CD14-positive monocyte (primary cell): Measurements from ENCODE around the gene MLLT3. TPM values are rescaled to one million over a fixed set of nuclear protein-coding genes. Genes with fewer than 3 reads are reported as not detected.

ENCODE experiments used
- DNase-seq, 3 donors: peaks; one replicate each; pipeline ENCODE4 v3.0.0-alpha.2; 2011 to 2022
- H2AFZ ChIP-seq: 2 replicates; pipeline ENCODE4 v1.6.0; 2012; ENCODE audit warnings: mild to moderate bottlenecking, low read depth, low read length, inconsistent platforms; ENCODE audit not compliant: insufficient read depth, poor library complexity, severe bottlenecking
- H3K27ac ChIP-seq, 2 donors: 1 replicate in 1 of 2; 2 replicates in 1 of 2; pipeline ENCODE4 v1.5.1; 2012 to 2013; ENCODE audit warnings: low read length in 2 of 2, control low read depth in 1 of 2, inconsistent platforms in 1 of 2, low read depth in 1 of 2, mild to moderate bottlenecking in 1 of 2
- H3K27me3 ChIP-seq, 2 donors: one replicate each; pipeline versions ENCODE4 v1.6.0 to v1.6.1; 2011 to 2013; ENCODE audit warnings: low read length in 2 of 2; ENCODE audit not compliant: control insufficient read depth in 2 of 2, insufficient read depth in 2 of 2
- H3K36me3 ChIP-seq, 2 donors: replicated peaks in 1 of 2; 1 replicate in 1 of 2; 2 replicates in 1 of 2; pipeline versions ENCODE4 v1.5.1 to v1.6.1; 2012 to 2013; ENCODE audit warnings: low read length in 2 of 2, control low read depth in 1 of 2, inconsistent platforms in 1 of 2, mild to moderate bottlenecking in 1 of 2; ENCODE audit not compliant: insufficient read depth in 2 of 2, control insufficient read depth in 1 of 2
- H3K4me1 ChIP-seq, 2 donors: 1 replicate in 1 of 2; 2 replicates in 1 of 2; pipeline versions ENCODE4 v1.5.1 to v1.6.1; 2012 to 2013; ENCODE audit warnings: low read length in 2 of 2, control low read depth in 1 of 2, inconsistent platforms in 1 of 2, mild to moderate bottlenecking in 1 of 2, moderate library complexity in 1 of 2; ENCODE audit not compliant: insufficient read depth in 2 of 2, control insufficient read depth in 1 of 2
- H3K4me2 ChIP-seq: replicated peaks from 2 replicates; pipeline ENCODE3; 2012; ENCODE audit warnings: low read length, moderate library complexity, mild to moderate bottlenecking; ENCODE audit not compliant: poor library complexity, severe bottlenecking; ENCODE audit errors: extremely low read depth
- H3K4me3 ChIP-seq, 3 experiments: fragments of 200-600 bp in 1 of 3; sonication (generic) in 1 of 3; replicated peaks in 1 of 3; 1 replicate in 2 of 3; 2 replicates in 1 of 3; pipeline ENCODE4 v1.5.1; 2011 to 2013; ENCODE audit warnings: low read length in 3 of 3, mild to moderate bottlenecking in 3 of 3, control low read depth in 2 of 3, low read depth in 2 of 3, inconsistent platforms in 1 of 3, moderate library complexity in 1 of 3
- H3K79me2 ChIP-seq: 2 replicates; pipeline ENCODE4 v1.6.0; 2012; ENCODE audit warnings: mild to moderate bottlenecking, control low read depth, inconsistent platforms, low read length, moderate library complexity; ENCODE audit not compliant: insufficient read depth
- H3K9ac ChIP-seq: 2 replicates; pipeline ENCODE4 v1.6.0; 2017; ENCODE audit warnings: low read length, mild to moderate bottlenecking; ENCODE audit not compliant: insufficient read depth, poor library complexity, severe bottlenecking
- H3K9me3 ChIP-seq, 2 donors: replicated peaks in 1 of 2; 1 replicate in 1 of 2; 2 replicates in 1 of 2; pipeline versions ENCODE4 v1.5.1 to v1.6.1; 2012 to 2013; ENCODE audit warnings: low read length in 2 of 2, control low read depth in 1 of 2; ENCODE audit not compliant: control insufficient read depth in 1 of 2, insufficient read depth in 1 of 2
- H4K20me1 ChIP-seq: 2 replicates; pipeline ENCODE4 v1.6.0; 2012; ENCODE audit warnings: mild to moderate bottlenecking, low read length, control low read depth, moderate library complexity; ENCODE audit not compliant: insufficient read depth
- H3K27ac Mint-ChIP-seq, 7 donors: one replicate each; pipeline ENCODE4 v1.8.0; 2020; ENCODE audit warnings: mild to moderate bottlenecking in 7 of 7, mixed read lengths in 7 of 7, moderate library complexity in 6 of 7, inconsistent platforms in 2 of 7
- H3K27me3 Mint-ChIP-seq, 3 donors: one replicate each; pipeline ENCODE4 v1.8.0; 2021 to 2022; ENCODE audit warnings: low read depth in 3 of 3, mild to moderate bottlenecking in 3 of 3, mixed read lengths in 3 of 3, moderate library complexity in 3 of 3, inconsistent platforms in 1 of 3
- H3K36me3 Mint-ChIP-seq, 2 donors: one replicate each; pipeline ENCODE4 v1.8.0; 2020; ENCODE audit warnings: mixed read lengths in 2 of 2, inconsistent platforms in 1 of 2, mild to moderate bottlenecking in 1 of 2
- H3K4me1 Mint-ChIP-seq: one replicate; pipeline ENCODE4 v1.8.0; 2020; ENCODE audit warnings: mild to moderate bottlenecking, mixed read lengths
- H3K4me3 Mint-ChIP-seq, 2 donors: one replicate each; pipeline ENCODE4 v1.8.0; 2020; ENCODE audit warnings: mild to moderate bottlenecking in 2 of 2, mixed read lengths in 2 of 2, moderate library complexity in 1 of 2
- H3K9me3 Mint-ChIP-seq, 7 donors: one replicate each; pipeline ENCODE4 v1.8.0; 2020 to 2022; ENCODE audit warnings: mixed read lengths in 7 of 7, mild to moderate bottlenecking in 6 of 7, moderate library complexity in 6 of 7, inconsistent platforms in 2 of 7
- WGBS: methylation state at CpG from one replicate; pipeline ENCODE4 v1.1.5; 2013; ENCODE audit warnings: missing lambda C conversion rate; ENCODE audit not compliant: insufficient coverage; 5-methylcytosine and 5-hydroxymethylcytosine counted together
- intact Hi-C, 2 donors: fragments of 100-400 bp; cut with micrococcal nuclease; formaldehyde crosslinking; loops; one replicate each; pipeline versions ENCODE4 v1.15.0 to v1.15.1; 2023
- polyA plus RNA-seq, 3 donors: library from polyadenylated mRNA; depleted of rRNA in 1 of 3; unstranded in 2 of 3; stranded (reverse) in 1 of 3; fragments of 300-500 nt in 2 of 3; fragments of >200 nt in 1 of 3; fragmentation: Illumina TruSeq in 2 of 3; gene quantifications; 1 replicate in 2 of 3; 2 replicates in 1 of 3; pipeline ENCODE4 v1.2.3, GENCODE V29; 2012 to 2021
- TF ChIP-seq, protein P1 (sequence below): fragments of 200-600 bp; IDR thresholded peaks from one replicate; pipeline ENCODE4 v1.8.0; 2022; ENCODE audit warnings: antibody characterized with exemption, mild to moderate bottlenecking

Gene MLLT3
- polyA plus RNA-seq, 3 donors, result 0.81 to 2.3 (median 1.5) TPM

DNA sequence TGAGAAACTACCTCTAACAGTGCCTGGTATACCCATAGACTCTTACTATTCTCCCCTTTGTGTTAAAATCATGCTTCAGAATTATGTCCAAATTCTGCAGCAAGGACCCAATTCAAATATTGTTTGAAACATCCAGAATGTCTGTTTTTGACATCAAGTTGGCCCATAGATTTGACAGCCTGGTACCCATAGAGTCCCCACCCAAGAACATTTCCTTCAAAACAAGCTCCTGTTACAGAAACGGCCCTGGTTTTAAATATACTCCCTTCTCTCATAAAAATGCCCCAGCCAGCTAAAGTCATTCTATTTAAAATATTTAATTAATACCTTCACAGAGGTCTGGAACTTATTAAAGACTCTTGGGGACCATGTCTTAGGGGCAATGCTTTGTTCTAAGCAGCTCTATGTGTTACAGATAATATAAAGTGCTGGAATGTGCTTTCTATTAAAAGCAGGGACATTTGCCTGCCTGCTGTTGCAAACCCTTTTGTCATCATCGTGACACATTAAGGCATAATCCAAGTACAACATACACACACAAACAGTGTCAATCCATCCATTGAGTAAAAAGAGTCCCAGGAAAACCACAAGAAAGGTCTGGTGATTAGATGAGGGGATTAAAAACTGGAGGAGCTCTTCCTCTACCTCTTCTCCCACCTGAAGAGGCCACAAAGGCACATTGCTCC, 321.7 kb downstream of the MLLT3 start:
- Histone ChIP-seq H3K27me3 (peaks cover 0 to 2% of the 10 kb centered on the region in 2 donors), H3K4me2 (no peak overlapping the region), H3K9me3 (no peaks in the 10 kb centered on the region), H4K20me1 (no peaks in the 10 kb centered on the region), H3K79me2 (no peaks in the 10 kb centered on the region), H2AFZ (no peak overlapping the region), H3K4me1 (no peaks in the 10 kb centered on the region), H3K36me3 (no peaks in the 10 kb centered on the region), H3K9ac (no peak overlapping the region), H3K4me3 (no peak overlapping the region), H3K27ac (no peak overlapping the region)
- no peak overlapping the region for H3K4me3 Mint-ChIP-seq
- H3K36me3 Mint-ChIP-seq, result no peaks in the 10 kb centered on the region
- TF ChIP-seq, protein P1, sequence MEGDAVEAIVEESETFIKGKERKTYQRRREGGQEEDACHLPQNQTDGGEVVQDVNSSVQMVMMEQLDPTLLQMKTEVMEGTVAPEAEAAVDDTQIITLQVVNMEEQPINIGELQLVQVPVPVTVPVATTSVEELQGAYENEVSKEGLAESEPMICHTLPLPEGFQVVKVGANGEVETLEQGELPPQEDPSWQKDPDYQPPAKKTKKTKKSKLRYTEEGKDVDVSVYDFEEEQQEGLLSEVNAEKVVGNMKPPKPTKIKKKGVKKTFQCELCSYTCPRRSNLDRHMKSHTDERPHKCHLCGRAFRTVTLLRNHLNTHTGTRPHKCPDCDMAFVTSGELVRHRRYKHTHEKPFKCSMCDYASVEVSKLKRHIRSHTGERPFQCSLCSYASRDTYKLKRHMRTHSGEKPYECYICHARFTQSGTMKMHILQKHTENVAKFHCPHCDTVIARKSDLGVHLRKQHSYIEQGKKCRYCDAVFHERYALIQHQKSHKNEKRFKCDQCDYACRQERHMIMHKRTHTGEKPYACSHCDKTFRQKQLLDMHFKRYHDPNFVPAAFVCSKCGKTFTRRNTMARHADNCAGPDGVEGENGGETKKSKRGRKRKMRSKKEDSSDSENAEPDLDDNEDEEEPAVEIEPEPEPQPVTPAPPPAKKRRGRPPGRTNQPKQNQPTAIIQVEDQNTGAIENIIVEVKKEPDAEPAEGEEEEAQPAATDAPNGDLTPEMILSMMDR, result no peak
- DNase-seq, result no peak
- H3K27ac Mint-ChIP-seq, result no peak overlapping the region
- H3K4me1 Mint-ChIP-seq, result no peaks in the 10 kb centered on the region
- WGBS, result no CpG with 5 or more reads among the region's 2 CpGs
- intact Hi-C loops, result no loop called here
- H3K27me3 Mint-ChIP-seq, result peaks cover 0 to 4% (median 0%) of the 10 kb centered on the region in 3 donors
- H3K9me3 Mint-ChIP-seq, result peaks cover 0 to 3% (median 0%) of the 10 kb centered on the region in 7 donors

DNA sequence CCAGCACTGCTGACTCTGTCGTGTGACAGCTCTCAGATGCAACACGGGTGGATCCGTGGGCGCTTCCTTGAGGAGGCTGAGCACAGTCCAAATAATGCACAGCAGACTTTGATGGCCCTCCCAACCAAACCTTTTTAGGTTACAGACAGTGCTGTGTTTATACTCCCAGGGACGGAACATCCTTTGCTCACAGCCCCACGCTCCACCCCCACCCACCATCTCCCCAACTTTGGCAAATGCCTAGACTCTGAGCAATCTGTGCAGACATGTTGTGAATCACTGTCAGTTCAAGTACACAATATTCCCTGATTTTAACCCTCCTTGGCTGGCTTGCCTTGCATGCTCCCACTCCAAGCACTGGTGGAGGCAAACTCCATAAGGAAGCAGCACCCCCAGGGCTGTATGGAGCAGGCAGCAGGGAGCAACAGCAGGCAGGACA, 324.6 kb downstream of the MLLT3 start:
- Histone ChIP-seq H4K20me1 (no peaks in the 10 kb centered on the region), H3K79me2 (no peaks in the 10 kb centered on the region), H3K4me2 (no peak overlapping the region), H3K27ac (no peak overlapping the region), H3K4me3 (no peak overlapping the region), H3K4me1 (no peaks in the 10 kb centered on the region), H3K9me3 (no peaks in the 10 kb centered on the region), H3K27me3 (peaks cover 0 to 2% of the 10 kb centered on the region in 2 donors), H3K36me3 (no peaks in the 10 kb centered on the region), H2AFZ (no peak overlapping the region), H3K9ac (no peak overlapping the region)
- Mint-ChIP-seq H3K36me3 (no peaks in the 10 kb centered on the region), H3K27me3 (peaks cover 0 to 2% (median 0%) of the 10 kb centered on the region in 3 donors), H3K4me3 (no peak overlapping the region), H3K4me1 (no peaks in the 10 kb centered on the region), H3K9me3 (peaks cover 0 to 3% (median 1%) of the 10 kb centered on the region in 7 donors), H3K27ac (no peak overlapping the region)
- TF ChIP-seq, protein P1, result no peak
- DNase-seq, result no peak
- intact Hi-C loops, result no loop called here
- 94% methylated on average over 6 of the region's 6 CpGs for WGBS
